GM19438 (cell line): ENCODE results near the gene ZFPL1.
A peak's percentile ranks its signal among the peaks of the same experiment; 100 is the strongest.

Experiments used
- ATAC-seq: cut with Tn5 transposase; IDR thresholded peaks from one replicate; pipeline ENCODE4 v1.9.1; 2021; ENCODE audit warnings: low read depth; ENCODE audit not compliant: unreplicated experiment

The ZFPL1 gene

GRCh38 chr11:65126624-65127274 is 42.7 kb downstream of the ZFPL1 start:
- ATAC-seq, result no peak

GRCh38 chr11:65127473-65128181 is 43.6 kb downstream of the ZFPL1 start:
- ATAC-seq, result no peak

GRCh38 chr11:65128182-65129145 is 44.4 kb downstream of the ZFPL1 start:
- ATAC-seq, result no peak

GRCh38 chr11:65129649-65130441 is 45.8 kb downstream of the ZFPL1 start:
- no peak for ATAC-seq

GRCh38 chr11:65130631-65131416 is 46.8 kb downstream of the ZFPL1 start:
- ATAC-seq, result no peak

- no peak for ATAC-seq
These were observed 47.4 kb downstream of the ZFPL1 start for GRCh38 chr11:65131417-65131776.

- ATAC-seq, result no peak
These were observed 47.8 kb downstream of the ZFPL1 start for GRCh38 chr11:65131895-65132237.

- ATAC-seq, result no peak
These were observed 48.4 kb downstream of the ZFPL1 start for GRCh38 chr11:65132238-65132987.

GRCh38 chr11:65132988-65133700 is 49.1 kb downstream of the ZFPL1 start:
- ATAC-seq, result no peak

- no peak for ATAC-seq
These were observed 49.7 kb downstream of the ZFPL1 start for GRCh38 chr11:65133724-65134123.

- peak; percentile 46 for ATAC-seq
These were observed 50.4 kb downstream of the ZFPL1 start, which contains the start of gene SYVN1 for GRCh38 chr11:65134240-65134951. SYVN1 (minus strand) TSS chr11:65134519; CDS start chr11:65133601, 918 bp downstream.

GRCh38 chr11:65134952-65135632 is 51.1 kb downstream of the ZFPL1 start:
- ATAC-seq, result peak; percentile 55

- ATAC-seq, result no peak
These were observed 51.7 kb downstream of the ZFPL1 start for GRCh38 chr11:65135633-65136145.

- no peak for ATAC-seq
These were observed 52.6 kb downstream of the ZFPL1 start for GRCh38 chr11:65136515-65137096.
